Right lobe of liver (tissue), 4 donors: ENCODE results near the gene SMLR1.

Experiments used
- CTCF ChIP-seq, 4 donors: fragments of 200-600 bp in 3 of 4; fragments of 450-650 bp in 1 of 4; IDR thresholded peaks; one replicate each; pipeline versions ENCODE4 v1.5.1 to v1.8.0; 2016 to 2022; ENCODE audit warnings: antibody characterized with exemption in 4 of 4, mild to moderate bottlenecking in 2 of 4
- POLR2A ChIP-seq: fragments of 450-650 bp; IDR thresholded peaks from one replicate; pipeline ENCODE4 v1.6.1; 2017; ENCODE audit warnings: antibody characterized with exemption, mild to moderate bottlenecking
- donor health status: DM: no; HTN: no; CAD: no.
- donor health status: DM: no; HTN: no; CAD: no.
- donor health status: DM: no; HTN: yes; CAD: no.

- no peak for TF ChIP-seq CTCF (IDR thresholded peaks at IDR 0.05)
- no peak for TF ChIP-seq POLR2A
Measured at GRCh38 chr6:130829333-130829910, 2.2 kb downstream of the SMLR1 start.
